Measurements from ENCODE around the gene ZC3H12C. TPM values are rescaled to one million over a fixed set of nuclear protein-coding genes. Genes with fewer than 3 reads are reported as not detected.

The ZC3H12C gene
- total and polyA plus RNA-seq, 7 donors: 1.8 to 21.7 (median 16.4) TPM

DNA sequence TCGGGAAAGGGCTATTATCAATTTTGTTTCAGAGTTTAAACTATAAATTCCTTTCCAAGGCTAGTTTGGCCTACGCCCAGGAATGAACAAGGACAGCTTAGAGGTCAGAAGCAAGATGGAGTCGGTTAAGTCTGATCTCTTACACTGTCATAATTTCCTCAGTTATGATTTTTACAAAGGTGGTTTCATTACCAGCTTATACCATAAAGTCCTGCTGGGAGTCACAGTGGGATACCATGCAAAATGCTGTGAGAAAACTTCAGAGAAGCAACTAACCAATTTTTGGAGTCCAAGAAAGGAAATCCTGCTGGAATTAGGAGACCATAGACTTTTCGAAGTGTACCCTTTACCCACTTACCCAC lies 17.4 kb upstream of the ZC3H12C start:
- WGBS, 2 donors: 32 to 66% methylated on average over 4 of the region's 4 CpGs
- intact Hi-C loops (cut with DNase I): no loop called here
- DNase-seq: no peak
- Histone ChIP-seq H3K36me3 (no peaks in the 10 kb centered on the region), H3K4me3 (no peak overlapping the region), H3K9me3 (peaks cover 0 to 3% (median 0%) of the 10 kb centered on the region in 4 donors), H3K4me1 (peaks cover 0 to 6% (median 0%) of the 10 kb centered on the region in 4 donors), H3K27me3 (no peaks in the 10 kb centered on the region), H3K27ac (no peak overlapping the region)
- TF ChIP-seq, protein P1, sequence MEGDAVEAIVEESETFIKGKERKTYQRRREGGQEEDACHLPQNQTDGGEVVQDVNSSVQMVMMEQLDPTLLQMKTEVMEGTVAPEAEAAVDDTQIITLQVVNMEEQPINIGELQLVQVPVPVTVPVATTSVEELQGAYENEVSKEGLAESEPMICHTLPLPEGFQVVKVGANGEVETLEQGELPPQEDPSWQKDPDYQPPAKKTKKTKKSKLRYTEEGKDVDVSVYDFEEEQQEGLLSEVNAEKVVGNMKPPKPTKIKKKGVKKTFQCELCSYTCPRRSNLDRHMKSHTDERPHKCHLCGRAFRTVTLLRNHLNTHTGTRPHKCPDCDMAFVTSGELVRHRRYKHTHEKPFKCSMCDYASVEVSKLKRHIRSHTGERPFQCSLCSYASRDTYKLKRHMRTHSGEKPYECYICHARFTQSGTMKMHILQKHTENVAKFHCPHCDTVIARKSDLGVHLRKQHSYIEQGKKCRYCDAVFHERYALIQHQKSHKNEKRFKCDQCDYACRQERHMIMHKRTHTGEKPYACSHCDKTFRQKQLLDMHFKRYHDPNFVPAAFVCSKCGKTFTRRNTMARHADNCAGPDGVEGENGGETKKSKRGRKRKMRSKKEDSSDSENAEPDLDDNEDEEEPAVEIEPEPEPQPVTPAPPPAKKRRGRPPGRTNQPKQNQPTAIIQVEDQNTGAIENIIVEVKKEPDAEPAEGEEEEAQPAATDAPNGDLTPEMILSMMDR (IDR thresholded peaks at IDR 0.05): no peak
- TF ChIP-seq EP300 (IDR thresholded peaks at IDR 0.05) (no peak), POLR2A (IDR thresholded peaks at IDR 0.05) (no peak), POLR2AphosphoS5 (IDR thresholded peaks at IDR 0.05) (no peak)

DNA sequence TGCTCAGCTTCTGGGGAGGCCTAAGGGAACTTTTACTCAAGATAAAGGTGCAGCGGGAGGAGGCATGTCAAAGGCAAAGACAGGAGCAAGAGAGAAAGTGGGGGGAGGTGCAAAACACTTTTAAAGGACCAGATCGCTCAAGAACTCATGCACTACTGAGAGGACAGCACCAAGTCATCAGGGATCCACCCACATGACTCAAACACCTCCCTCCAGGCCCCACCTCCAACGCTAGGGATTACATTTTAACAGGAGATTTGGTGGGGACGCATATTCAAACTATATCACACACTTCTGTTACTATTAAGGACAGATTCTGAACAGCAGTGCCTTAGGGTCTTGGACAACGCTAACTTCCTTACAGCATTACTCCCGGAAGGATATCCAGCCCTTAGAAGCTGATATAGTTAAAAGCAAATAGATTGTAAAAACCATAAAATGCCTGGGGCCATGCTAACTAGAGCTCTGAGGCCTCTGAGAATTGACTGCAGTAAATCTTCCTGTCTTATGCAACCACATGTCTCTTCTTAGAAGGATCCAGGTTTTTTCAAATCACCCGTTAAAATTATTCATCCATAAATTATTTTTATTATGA lies 16.7 kb upstream of the ZC3H12C start:
- Histone ChIP-seq H3K4me3 (no peak overlapping the region), H3K36me3 (no peaks in the 10 kb centered on the region), H3K4me1 (peaks cover 0 to 6% (median 0%) of the 10 kb centered on the region in 4 donors), H3K9me3 (peaks cover 0 to 3% (median 0%) of the 10 kb centered on the region in 4 donors), H3K27me3 (no peaks in the 10 kb centered on the region), H3K27ac (no peak overlapping the region)
- no peak for DNase-seq
- WGBS, 2 donors: 10 to 22% methylated on average over 7 of the region's 7 CpGs
- intact Hi-C loops (cut with DNase I): no loop called here
- no peak for TF ChIP-seq POLR2AphosphoS5 (IDR thresholded peaks at IDR 0.05)
- TF ChIP-seq EP300 (IDR thresholded peaks at IDR 0.05): no peak
- TF ChIP-seq POLR2A (IDR thresholded peaks at IDR 0.05): no peak
- TF ChIP-seq, protein P1 (IDR thresholded peaks at IDR 0.05): no peak

DNA sequence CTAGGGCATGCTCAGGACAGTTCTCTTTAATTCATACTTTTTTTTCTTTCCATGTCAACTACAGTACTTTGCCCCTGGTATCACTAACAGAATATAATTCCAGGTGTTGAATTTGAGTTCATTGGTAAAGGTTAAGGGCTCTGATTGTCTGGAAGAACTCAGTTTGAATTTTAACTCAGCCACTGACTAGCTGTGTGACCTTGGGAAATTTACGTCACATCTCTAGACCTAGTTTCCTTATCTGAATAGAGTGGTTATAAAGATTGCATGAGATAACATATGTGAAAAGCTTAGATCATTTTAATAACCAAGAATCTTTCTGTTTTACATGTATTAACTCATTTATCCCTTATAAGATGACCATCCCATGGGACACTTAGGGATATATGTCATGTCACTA lies 15.8 kb upstream of the ZC3H12C start:
- peaks cover 0 to 3% (median 0%) of the 10 kb centered on the region in 4 donors for H3K9me3 ChIP-seq
- no peaks in the 10 kb centered on the region for H3K27me3 ChIP-seq
- peaks cover 0 to 6% (median 0%) of the 10 kb centered on the region in 4 donors for H3K4me1 ChIP-seq
- intact Hi-C loops (cut with DNase I): no loop called here
- no peak for TF ChIP-seq POLR2AphosphoS5 (IDR thresholded peaks at IDR 0.05)
- TF ChIP-seq, protein P1 (IDR thresholded peaks at IDR 0.05): no peak
- WGBS, 2 donors: 16 to 74% methylated on average over 1 of the region's 1 CpG
- H3K4me3 ChIP-seq: no peak overlapping the region
- no peak for DNase-seq
- H3K27ac ChIP-seq: no peak overlapping the region
- H3K36me3 ChIP-seq: no peaks in the 10 kb centered on the region

DNA sequence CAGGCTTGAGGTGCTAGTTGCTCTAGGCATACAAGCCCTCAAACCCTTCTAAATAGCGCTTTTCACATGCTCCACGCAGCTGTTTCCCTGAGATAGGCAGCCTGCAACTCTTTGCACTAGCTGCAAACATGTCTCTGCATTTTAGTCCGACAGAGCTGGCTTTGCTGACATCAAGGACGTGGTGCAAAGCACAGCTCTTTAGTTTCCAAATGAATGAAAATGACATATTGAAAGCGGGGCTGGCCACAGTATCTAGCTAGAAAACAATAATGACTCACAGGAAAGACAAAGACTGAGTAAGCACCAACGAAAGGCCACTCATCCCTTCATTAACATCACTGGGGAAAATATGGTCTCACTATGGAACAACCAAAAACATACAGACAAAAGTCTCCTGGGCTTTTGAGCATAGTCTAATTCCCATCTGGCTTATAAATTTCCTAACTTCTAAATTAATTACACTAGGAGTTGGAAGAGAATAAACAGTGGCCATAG lies 15.3 kb upstream of the ZC3H12C start:
- no peak for DNase-seq
- Histone ChIP-seq H3K4me1 (peaks cover 0 to 6% (median 0%) of the 10 kb centered on the region in 4 donors), H3K27ac (no peak overlapping the region), H3K36me3 (no peaks in the 10 kb centered on the region), H3K9me3 (peaks cover 0 to 3% (median 0%) of the 10 kb centered on the region in 4 donors), H3K4me3 (no peak overlapping the region), H3K27me3 (no peaks in the 10 kb centered on the region)
- TF ChIP-seq EP300 (IDR thresholded peaks at IDR 0.05) (no peak), POLR2AphosphoS5 (IDR thresholded peaks at IDR 0.05) (no peak), POLR2A (IDR thresholded peaks at IDR 0.05) (no peak)
- TF ChIP-seq, protein P1 (IDR thresholded peaks at IDR 0.05): no peak
- 22 to 54% methylated on average over 6 of the region's 6 CpGs for WGBS, 2 donors
- intact Hi-C loops (cut with DNase I): no loop called here
